ENCODE data around the gene ZSCAN9.

- TF ChIP-seq POLR2AphosphoS5 (IDR thresholded peaks at IDR 0.05; ENCODE audit: low read depth, low read length) (no peak), TAF1 (IDR thresholded peaks at IDR 0.05; ENCODE audit: low read depth, low read length) (no peak), POLR2A (IDR thresholded peaks at IDR 0.05; ENCODE audit: low read depth, low read length) (no peak), SPI1 (IDR thresholded peaks at IDR 0.05; ENCODE audit: low read depth, low read length) (no peak), POU2F2 (IDR thresholded peaks at IDR 0.05; ENCODE audit: low read depth, low read length) (peak; percentile 46; the same call in 1 of the 2 replicates)
Observed at GRCh38 chr6:28212510-28213212, 12.4 kb upstream of the ZSCAN9 start.

Measured in GM12891 (cell line).